WI38 (cell line): ENCODE data around the gene SMARCD1.

ENCODE experiments used
- H3K4me3 ChIP-seq: 2 replicates; pipeline ENCODE4 v1.5.1; 2011; ENCODE audit warnings: low read depth, mild to moderate bottlenecking, control low read depth, low read length
- CTCF ChIP-seq: IDR thresholded peaks from 2 replicates; pipeline ENCODE4 v1.5.1; 2012; ENCODE audit warnings: low read depth, mild to moderate bottlenecking, control low read depth, low read length

The SMARCD1 gene

GRCh38 chr12:50111693-50112455, 26.7 kb downstream of the SMARCD1 start, which contains the start of gene COX14:
TSS of gene COX14 (plus strand) at chr12:50112236. CDS start at chr12:50120044, 7,808 bp downstream.
- peak; percentile 85 for TF ChIP-seq CTCF
- peak within 1 kb of the TSS; percentile 94 for H3K4me3 ChIP-seq

- peak overlapping the region; percentile 94 for H3K4me3 ChIP-seq
Measured at GRCh38 chr12:50112456-50113218, 27.5 kb downstream of the SMARCD1 start.

DNA sequence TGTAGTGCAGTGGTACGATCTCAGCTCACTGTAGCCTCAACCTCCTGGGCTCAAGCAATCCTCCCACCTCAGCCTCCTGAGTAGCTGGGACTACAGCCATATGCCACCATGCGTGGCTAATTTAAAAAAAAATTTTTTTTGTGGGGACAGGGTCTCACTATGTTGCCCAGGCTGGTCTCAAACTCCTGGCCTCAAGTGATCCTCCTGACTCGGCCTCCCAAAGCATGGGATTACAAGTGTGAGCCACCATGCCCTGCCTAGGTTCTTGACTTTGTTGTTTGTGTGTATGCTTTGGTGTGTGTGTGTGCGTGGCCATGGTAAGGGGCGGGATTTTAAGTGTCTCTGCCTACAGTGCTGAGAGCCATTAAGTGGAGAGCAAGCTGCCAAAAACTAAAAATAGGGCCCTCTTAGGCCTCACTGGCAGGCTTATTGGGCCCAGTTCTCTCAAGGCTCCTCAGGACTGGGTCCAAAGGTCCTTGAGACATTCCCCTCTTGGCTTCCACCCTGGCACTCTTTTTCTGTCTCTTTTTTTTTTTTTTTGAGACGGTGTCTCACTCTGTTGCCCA, 32.0 kb downstream of the SMARCD1 start:
- no peak for TF ChIP-seq CTCF
- H3K4me3 ChIP-seq = no peak overlapping the region

More at GRCh38 chr12:50112456-50113218, 27.5 kb downstream of the SMARCD1 start:
- no peak for TF ChIP-seq CTCF

- no peak for TF ChIP-seq CTCF
Measured at GRCh38 chr12:50119387-50119786, 34.2 kb downstream of the SMARCD1 start.

DNA sequence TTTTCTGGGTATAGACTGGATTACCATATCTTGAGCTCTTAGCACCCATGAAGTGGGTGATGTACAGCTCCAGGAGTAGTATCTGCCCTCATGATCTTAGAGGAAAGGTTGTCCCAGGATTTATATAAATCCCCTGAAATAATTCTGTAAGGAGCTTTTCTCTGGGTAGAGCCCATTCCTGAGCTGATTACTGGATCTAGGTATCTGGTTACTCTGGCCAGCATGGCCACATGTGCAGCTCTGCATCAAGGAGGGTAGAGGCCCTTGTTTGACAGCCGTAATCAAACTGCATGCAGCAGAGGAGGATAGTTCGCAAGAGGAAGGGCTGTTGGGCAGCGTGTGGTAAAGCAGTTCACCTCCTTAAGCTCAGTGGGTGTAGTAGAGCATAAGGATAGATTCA, 35.4 kb downstream of the SMARCD1 start:
- TF ChIP-seq CTCF = no peak
- H3K4me3 ChIP-seq = no peak overlapping the region

More at GRCh38 chr12:50119387-50119786, 34.2 kb downstream of the SMARCD1 start:
- no peak overlapping the region for H3K4me3 ChIP-seq

GRCh38 chr12:50120953-50121352, 35.8 kb downstream of the SMARCD1 start:
- TF ChIP-seq CTCF = no peak

GRCh38 chr12:50121641-50122040, 36.5 kb downstream of the SMARCD1 start:
- no peak for TF ChIP-seq CTCF

More at GRCh38 chr12:50120953-50121352, 35.8 kb downstream of the SMARCD1 start:
- H3K4me3 ChIP-seq = no peak overlapping the region

More at GRCh38 chr12:50121641-50122040, 36.5 kb downstream of the SMARCD1 start:
- H3K4me3 ChIP-seq = no peak overlapping the region
